ENCODE measurements around the gene GPHN.

GPHN gene

DNA sequence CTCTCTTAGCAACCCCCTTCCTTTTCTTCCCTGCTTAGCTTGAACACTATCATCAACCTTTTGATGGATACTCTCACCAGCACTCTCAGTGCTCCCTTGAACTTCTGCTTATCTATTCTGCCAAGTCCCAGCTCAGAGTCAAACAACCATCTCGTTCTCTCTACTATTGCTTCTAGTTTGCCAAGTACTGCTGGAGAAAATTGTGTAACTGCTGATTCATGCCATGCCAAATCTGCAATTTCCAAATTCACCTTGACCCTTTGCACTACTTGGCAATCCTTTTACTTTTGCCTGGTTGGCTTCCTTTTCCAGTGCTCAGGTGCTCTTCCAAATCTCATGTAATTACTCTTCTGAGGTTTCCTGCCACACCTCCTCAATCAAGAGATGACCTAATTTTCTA lies 24.6 kb upstream of the GPHN start:
- TF ChIP-seq TAF1 (IDR thresholded peaks at IDR 0.05; ENCODE audit: low read depth, low read length) (no peak), POLR2A (IDR thresholded peaks at IDR 0.05; ENCODE audit: low read depth, low read length) (no peak), SPI1 (IDR thresholded peaks at IDR 0.05; ENCODE audit: low read depth, low read length) (no peak), POLR2AphosphoS5 (IDR thresholded peaks at IDR 0.05; ENCODE audit: low read depth, low read length) (no peak)
- FAIRE-seq (no peak), DNase-seq (ENCODE audit: insufficient read length, low spot score) (no peak)

DNA sequence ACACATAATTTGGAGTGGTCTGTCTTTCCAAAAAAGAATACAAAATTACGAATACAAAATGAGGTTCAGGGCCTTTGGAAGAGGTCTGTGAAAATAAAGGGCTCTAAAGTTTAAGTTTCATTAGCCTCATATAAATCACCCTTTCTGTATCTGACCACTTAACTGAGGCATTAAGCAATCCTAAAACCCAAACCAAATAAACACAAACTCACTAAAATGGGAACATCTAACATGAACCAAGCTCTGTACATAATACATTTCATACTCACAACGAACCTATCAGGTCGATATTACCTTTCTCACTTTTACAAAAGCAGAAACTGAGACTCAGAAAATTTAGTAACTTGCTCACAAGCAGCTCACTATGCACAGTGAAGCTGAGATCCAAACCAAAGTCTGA lies 22.9 kb upstream of the GPHN start:
- DNase-seq (ENCODE audit: insufficient read length, low spot score) (no peak), FAIRE-seq (no peak)

GRCh38 chr14:66485910-66486421 lies 22.0 kb upstream of the GPHN start, which contains the start of gene CCDC196:
CCDC196 (plus strand) TSS chr14:66486371; CDS start chr14:66486503, 132 bp downstream.
- TF ChIP-seq PAX5 (IDR thresholded peaks at IDR 0.05; ENCODE audit: insufficient read depth, low read length, severe bottlenecking) (no peak), SPI1 (IDR thresholded peaks at IDR 0.05; ENCODE audit: low read depth, low read length) (no peak), POLR2A (IDR thresholded peaks at IDR 0.05; ENCODE audit: low read depth, low read length) (no peak), TAF1 (IDR thresholded peaks at IDR 0.05; ENCODE audit: low read depth, low read length) (no peak), POLR2AphosphoS5 (IDR thresholded peaks at IDR 0.05; ENCODE audit: low read depth, low read length) (no peak), POU2F2 (IDR thresholded peaks at IDR 0.05; ENCODE audit: low read depth, low read length) (no peak)
- FAIRE-seq (no peak), DNase-seq (ENCODE audit: insufficient read length, low spot score) (no peak)

More for the DNA sequence above, 22.9 kb upstream of the GPHN start:
- TF ChIP-seq PAX5 (IDR thresholded peaks at IDR 0.05; ENCODE audit: insufficient read depth, low read length, severe bottlenecking) (no peak), SPI1 (IDR thresholded peaks at IDR 0.05; ENCODE audit: low read depth, low read length) (no peak), POU2F2 (IDR thresholded peaks at IDR 0.05; ENCODE audit: low read depth, low read length) (no peak), TAF1 (IDR thresholded peaks at IDR 0.05; ENCODE audit: low read depth, low read length) (no peak), POLR2A (IDR thresholded peaks at IDR 0.05; ENCODE audit: low read depth, low read length) (no peak), POLR2AphosphoS5 (IDR thresholded peaks at IDR 0.05; ENCODE audit: low read depth, low read length) (no peak)

GRCh38 chr14:66487164-66487563 lies 20.8 kb upstream of the GPHN start:
- DNase-seq (ENCODE audit: insufficient read length, low spot score): no peak
- TF ChIP-seq SPI1 (IDR thresholded peaks at IDR 0.05; ENCODE audit: low read depth, low read length) (no peak), PAX5 (IDR thresholded peaks at IDR 0.05; ENCODE audit: insufficient read depth, low read length, severe bottlenecking) (no peak), POLR2A (IDR thresholded peaks at IDR 0.05; ENCODE audit: low read depth, low read length) (no peak), POU2F2 (IDR thresholded peaks at IDR 0.05; ENCODE audit: low read depth, low read length) (no peak), TAF1 (IDR thresholded peaks at IDR 0.05; ENCODE audit: low read depth, low read length) (no peak), POLR2AphosphoS5 (IDR thresholded peaks at IDR 0.05; ENCODE audit: low read depth, low read length) (no peak)
- no peak for FAIRE-seq

GRCh38 chr14:66490143-66491111 lies 17.5 kb upstream of the GPHN start:
- FAIRE-seq: no peak

GRCh38 chr14:66493750-66494149 lies 14.2 kb upstream of the GPHN start:
- no peak for FAIRE-seq
- no peak for DNase-seq (ENCODE audit: insufficient read length, low spot score)
- TF ChIP-seq POLR2AphosphoS5 (IDR thresholded peaks at IDR 0.05; ENCODE audit: low read depth, low read length): no peak
- TF ChIP-seq PAX5 (IDR thresholded peaks at IDR 0.05; ENCODE audit: insufficient read depth, low read length, severe bottlenecking): no peak

More at GRCh38 chr14:66490143-66491111, 17.5 kb upstream of the GPHN start:
- no peak for DNase-seq (ENCODE audit: insufficient read length, low spot score)
- no peak for TF ChIP-seq PAX5 (IDR thresholded peaks at IDR 0.05; ENCODE audit: insufficient read depth, low read length, severe bottlenecking)
- TF ChIP-seq POLR2A (IDR thresholded peaks at IDR 0.05; ENCODE audit: low read depth, low read length): no peak
- no peak for TF ChIP-seq TAF1 (IDR thresholded peaks at IDR 0.05; ENCODE audit: low read depth, low read length)
- no peak for TF ChIP-seq POU2F2 (IDR thresholded peaks at IDR 0.05; ENCODE audit: low read depth, low read length)
- TF ChIP-seq SPI1 (IDR thresholded peaks at IDR 0.05; ENCODE audit: low read depth, low read length): no peak
- TF ChIP-seq POLR2AphosphoS5 (IDR thresholded peaks at IDR 0.05; ENCODE audit: low read depth, low read length): no peak

- peak; percentile 85 for FAIRE-seq
- DNase-seq (ENCODE audit: insufficient read length, low spot score): peak; percentile 2
- TF ChIP-seq POLR2A (IDR thresholded peaks at IDR 0.05; ENCODE audit: low read depth, low read length) (no peak), POLR2AphosphoS5 (IDR thresholded peaks at IDR 0.05; ENCODE audit: low read depth, low read length) (no peak), TAF1 (IDR thresholded peaks at IDR 0.05; ENCODE audit: low read depth, low read length) (no peak), PAX5 (IDR thresholded peaks at IDR 0.05; ENCODE audit: insufficient read depth, low read length, severe bottlenecking) (no peak), SPI1 (IDR thresholded peaks at IDR 0.05; ENCODE audit: low read depth, low read length) (no peak), POU2F2 (IDR thresholded peaks at IDR 0.05; ENCODE audit: low read depth, low read length) (no peak)
Measured at GRCh38 chr14:66495218-66496098, 12.5 kb upstream of the GPHN start.

GRCh38 chr14:66496188-66496807 lies 11.6 kb upstream of the GPHN start:
- TF ChIP-seq TAF1 (IDR thresholded peaks at IDR 0.05; ENCODE audit: low read depth, low read length) (no peak), POLR2AphosphoS5 (IDR thresholded peaks at IDR 0.05; ENCODE audit: low read depth, low read length) (no peak), PAX5 (IDR thresholded peaks at IDR 0.05; ENCODE audit: insufficient read depth, low read length, severe bottlenecking) (no peak), POLR2A (IDR thresholded peaks at IDR 0.05; ENCODE audit: low read depth, low read length) (no peak), POU2F2 (IDR thresholded peaks at IDR 0.05; ENCODE audit: low read depth, low read length) (no peak), SPI1 (IDR thresholded peaks at IDR 0.05; ENCODE audit: low read depth, low read length) (no peak)
- DNase-seq (ENCODE audit: insufficient read length, low spot score): no peak
- no peak for FAIRE-seq
